Right lobe of liver (tissue), 6 donors: Measurements from ENCODE around the gene ZBTB16. TPM values are rescaled to one million over a fixed set of nuclear protein-coding genes. Genes with fewer than 3 reads are reported as not detected.

Source experiments
- ATAC-seq, 4 donors: fragments of 200-7000 bp; cut with Tn5 transposase; one replicate each; pipeline ENCODE4 v1.9.1; 2020; ENCODE audit warnings: mild to moderate bottlenecking in 4 of 4, moderate library complexity in 4 of 4
- DNase-seq, 3 donors: peaks; one replicate each; pipeline ENCODE4 v3.0.0-alpha.2; 2020
- H3K27ac ChIP-seq, 3 donors: fragments of 200-600 bp; one replicate each; pipeline ENCODE4 v1.8.0; 2022
- H3K27me3 ChIP-seq, 2 donors: fragments of 200-600 bp; one replicate each; pipeline ENCODE4 v1.8.0; 2022
- H3K36me3 ChIP-seq, 4 donors: fragments of 200-600 bp; sonication (generic) in 1 of 4; one replicate each; pipeline versions ENCODE4 v1.5.1 to v1.8.0; 2017 to 2022; ENCODE audit warnings: control low read depth in 1 of 4
- H3K4me1 ChIP-seq, 4 donors: fragments of 200-600 bp; sonication (generic) in 1 of 4; one replicate each; pipeline versions ENCODE4 v1.5.1 to v1.8.0; 2017 to 2022; ENCODE audit warnings: control low read depth in 1 of 4
- H3K4me3 ChIP-seq, 3 donors: fragments of 200-600 bp; one replicate each; pipeline ENCODE4 v1.8.0; 2022
- H3K9me3 ChIP-seq, 4 donors: fragments of 200-600 bp; sonication (generic) in 1 of 4; one replicate each; pipeline versions ENCODE4 v1.5.1 to v1.8.0; 2017 to 2022; ENCODE audit warnings: control low read depth in 1 of 4
- POLR2A ChIP-seq: fragments of 450-650 bp; IDR thresholded peaks from one replicate; pipeline ENCODE4 v1.6.1; 2017; ENCODE audit warnings: antibody characterized with exemption, mild to moderate bottlenecking
- WGBS: methylation state at CpG from one replicate; pipeline ENCODE4 v1.1.6; 2018; ENCODE audit warnings: low coverage, low lambda C conversion rate; ENCODE audit not compliant: insufficient coverage; ENCODE audit errors: missing lambda C conversion rate; 5-methylcytosine and 5-hydroxymethylcytosine counted together
- intact Hi-C, 2 donors: fragments of 100-400 bp; cut with DNase I; formaldehyde crosslinking; loops; one replicate each; pipeline versions ENCODE4 v1.11.2 to v1.14.1; 2022
- total RNA-seq, 6 experiments: library from RNA; depleted of rRNA in 2 of 6; stranded (reverse); fragments of >200 nt in 2 of 6; fragmentation: NEBNext Ultra II Directional in 3 of 6; extraction: Animal tissue kit (Norgen Biotek cat#: 25700) in 3 of 6; gene quantifications; one replicate each; pipeline versions ENCODE4 v1.1.0 to v1.2.4, GENCODE V29; 2016 to 2023
- TF ChIP-seq, protein P1 (sequence below), 4 donors: fragments of 200-600 bp in 3 of 4; fragments of 450-650 bp in 1 of 4; IDR thresholded peaks; one replicate each; pipeline versions ENCODE4 v1.5.1 to v1.8.0; 2016 to 2022; ENCODE audit warnings: antibody characterized with exemption in 4 of 4, mild to moderate bottlenecking in 2 of 4
- donor health status: DM: no; HTN: yes; CAD: no.
- donor health status: DM: no; HTN: no; CAD: no.
- donor health status: DM: no; HTN: no; CAD: no.
- donor health status: DM: no; HTN: yes; CAD: no.
- donor health status: DM: no; HTN: yes; CAD: no.

The ZBTB16 gene
- total RNA-seq, 6 experiments from 2014 or later: 13.1 to 205 (median 52.2) TPM

DNA sequence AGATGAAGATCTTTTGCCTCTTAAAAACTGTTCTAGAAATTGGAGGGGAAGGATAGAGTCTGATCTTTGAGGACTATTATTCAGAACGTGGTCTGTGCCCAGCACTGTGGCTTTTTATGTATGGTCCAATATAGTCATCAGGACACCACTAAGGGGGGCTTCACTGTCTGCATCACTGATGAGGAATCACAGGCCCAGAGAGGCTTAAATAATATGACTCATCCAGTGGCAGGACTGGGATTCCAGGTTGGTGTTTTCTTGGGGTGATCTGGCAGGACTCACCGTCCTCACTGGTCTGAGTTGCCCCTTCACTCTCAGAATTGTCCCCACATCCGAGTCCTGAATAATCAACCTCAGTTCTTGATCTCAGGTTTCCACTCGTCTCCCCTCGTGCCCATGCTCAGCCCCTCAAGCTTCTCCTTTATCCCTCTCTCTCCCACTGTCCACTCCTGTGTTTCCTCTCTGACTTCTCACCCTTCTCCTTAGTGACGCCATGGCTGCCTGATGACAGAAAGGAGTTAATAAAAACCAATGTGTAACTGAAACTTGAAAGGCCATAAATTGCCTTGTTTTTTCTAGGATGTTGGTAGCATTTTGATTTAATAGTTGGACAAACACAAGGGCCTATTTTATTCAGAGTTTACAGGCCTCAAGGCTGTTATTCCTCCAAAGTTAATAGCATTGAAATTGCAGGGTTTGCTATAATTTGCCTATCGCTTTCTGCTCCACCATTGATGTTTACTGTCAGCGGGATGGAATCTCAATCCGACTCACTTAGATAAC lies 141.0 kb downstream of the ZBTB16 start:
- no peak for DNase-seq

DNA sequence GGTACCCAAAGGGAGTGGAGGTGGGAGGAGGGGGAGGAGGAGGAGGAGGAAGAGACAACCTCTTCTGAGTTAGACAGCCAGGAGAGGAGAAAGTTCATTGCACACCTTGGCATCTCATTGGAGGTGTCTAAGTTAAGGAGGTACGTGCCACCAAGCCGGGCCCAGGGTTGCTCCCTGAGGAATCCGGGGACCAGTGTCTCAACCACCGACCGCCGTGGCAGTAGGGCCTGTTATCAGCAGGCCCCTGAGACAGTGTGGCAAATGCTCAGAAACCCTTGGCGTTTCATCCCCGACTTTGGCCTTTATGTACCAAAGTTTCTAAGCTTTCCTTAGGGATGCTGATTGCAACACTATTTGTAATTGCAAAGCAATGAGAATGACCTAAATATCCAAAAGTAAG lies 141.7 kb downstream of the ZBTB16 start:
- H3K4me1 ChIP-seq: peaks cover 0 to 20% (median 8%) of the 10 kb centered on the region in 4 donors
- H3K27me3 ChIP-seq: no peaks in the 10 kb centered on the region
- WGBS: 53% methylated on average over 2 of the region's 8 CpGs
- TF ChIP-seq, protein P1, sequence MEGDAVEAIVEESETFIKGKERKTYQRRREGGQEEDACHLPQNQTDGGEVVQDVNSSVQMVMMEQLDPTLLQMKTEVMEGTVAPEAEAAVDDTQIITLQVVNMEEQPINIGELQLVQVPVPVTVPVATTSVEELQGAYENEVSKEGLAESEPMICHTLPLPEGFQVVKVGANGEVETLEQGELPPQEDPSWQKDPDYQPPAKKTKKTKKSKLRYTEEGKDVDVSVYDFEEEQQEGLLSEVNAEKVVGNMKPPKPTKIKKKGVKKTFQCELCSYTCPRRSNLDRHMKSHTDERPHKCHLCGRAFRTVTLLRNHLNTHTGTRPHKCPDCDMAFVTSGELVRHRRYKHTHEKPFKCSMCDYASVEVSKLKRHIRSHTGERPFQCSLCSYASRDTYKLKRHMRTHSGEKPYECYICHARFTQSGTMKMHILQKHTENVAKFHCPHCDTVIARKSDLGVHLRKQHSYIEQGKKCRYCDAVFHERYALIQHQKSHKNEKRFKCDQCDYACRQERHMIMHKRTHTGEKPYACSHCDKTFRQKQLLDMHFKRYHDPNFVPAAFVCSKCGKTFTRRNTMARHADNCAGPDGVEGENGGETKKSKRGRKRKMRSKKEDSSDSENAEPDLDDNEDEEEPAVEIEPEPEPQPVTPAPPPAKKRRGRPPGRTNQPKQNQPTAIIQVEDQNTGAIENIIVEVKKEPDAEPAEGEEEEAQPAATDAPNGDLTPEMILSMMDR (IDR thresholded peaks at IDR 0.05): no peak
- no peak for TF ChIP-seq POLR2A
- DNase-seq: no peak
- no peak overlapping the region for H3K4me3 ChIP-seq
- no peak for ATAC-seq
- no peak overlapping the region for H3K27ac ChIP-seq
- peaks cover 0 to 26% (median 9%) of the 10 kb centered on the region in 4 donors for H3K36me3 ChIP-seq
- intact Hi-C loops: no loop called here
- H3K9me3 ChIP-seq: no peaks in the 10 kb centered on the region

More for the DNA sequence above, 141.0 kb downstream of the ZBTB16 start:
- TF ChIP-seq, protein P1 (IDR thresholded peaks at IDR 0.05): no peak
- intact Hi-C loops: no loop called here
- no peak for ATAC-seq
- H3K4me3 ChIP-seq: no peak overlapping the region
- no peaks in the 10 kb centered on the region for H3K27me3 ChIP-seq
- no peaks in the 10 kb centered on the region for H3K9me3 ChIP-seq
- H3K27ac ChIP-seq: no peak overlapping the region
- H3K36me3 ChIP-seq: peaks cover 0 to 26% (median 6%) of the 10 kb centered on the region in 4 donors
- 87% methylated on average over 8 of the region's 9 CpGs for WGBS
- H3K4me1 ChIP-seq: peaks cover 0 to 25% (median 11%) of the 10 kb centered on the region in 4 donors

DNA sequence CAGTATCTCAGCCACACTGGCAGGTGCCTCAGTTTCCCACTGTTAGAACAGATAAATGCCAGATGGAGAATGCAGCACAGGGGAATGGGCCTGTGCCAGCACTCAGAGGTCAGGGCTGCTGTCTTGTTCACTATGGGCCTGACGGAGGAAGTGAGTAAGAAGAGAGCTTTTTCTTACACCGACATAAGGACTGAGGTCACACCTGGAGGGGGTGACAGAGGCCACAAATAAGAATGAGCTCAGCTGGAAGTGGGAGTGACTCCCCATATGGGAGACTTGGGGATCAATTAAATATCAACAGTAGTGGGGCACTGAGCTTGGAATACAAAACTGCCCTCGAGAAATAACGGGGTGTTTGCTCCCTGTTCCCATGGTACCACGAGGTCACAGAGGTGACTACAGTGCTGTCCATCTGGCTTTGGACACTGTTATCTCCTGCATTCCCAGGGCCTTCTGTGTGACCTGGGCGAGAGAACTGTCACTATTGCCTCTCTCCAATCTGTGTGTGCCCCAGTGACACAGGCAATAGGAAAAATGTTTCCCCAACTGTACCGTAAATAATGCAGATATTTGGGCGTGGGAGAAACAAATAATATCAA lies 142.6 kb downstream of the ZBTB16 start:
- intact Hi-C loops: no loop called here
- ATAC-seq (peak in 2 of 4 donors; percentile 6 to 13), DNase-seq (no peak)
- Histone ChIP-seq H3K27me3 (no peaks in the 10 kb centered on the region), H3K9me3 (no peaks in the 10 kb centered on the region), H3K36me3 (peaks cover 0 to 32% (median 14%) of the 10 kb centered on the region in 4 donors), H3K27ac (no peak overlapping the region), H3K4me1 (peaks cover 0 to 13% (median 4%) of the 10 kb centered on the region in 4 donors), H3K4me3 (no peak overlapping the region)
- WGBS: 56% methylated on average over 8 of the region's 8 CpGs
- no peak for TF ChIP-seq POLR2A
- TF ChIP-seq, protein P1 (IDR thresholded peaks at IDR 0.05): no peak

DNA sequence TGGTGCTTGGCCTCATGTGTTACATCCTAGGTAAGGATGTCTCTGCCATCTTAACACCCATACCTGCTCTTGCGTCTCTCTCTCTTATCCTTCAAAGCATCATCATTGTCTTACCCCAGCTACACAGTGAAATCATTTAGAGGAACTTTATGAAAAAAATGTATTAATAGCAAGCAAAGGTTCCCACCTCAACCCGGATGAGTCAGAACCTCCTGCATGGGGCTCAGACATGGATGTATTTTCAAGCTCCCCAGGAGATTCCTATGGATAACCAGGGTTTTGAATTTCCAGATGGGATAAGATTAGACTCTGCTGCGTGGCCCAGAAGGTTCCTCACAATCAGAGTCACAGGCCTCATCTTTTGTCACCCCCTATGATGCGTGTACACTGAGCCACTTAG lies 147.6 kb downstream of the ZBTB16 start:
- ATAC-seq (no peak), DNase-seq (no peak)
- Histone ChIP-seq H3K4me1 (peaks cover 0 to 37% (median 17%) of the 10 kb centered on the region in 4 donors), H3K27me3 (no peaks in the 10 kb centered on the region), H3K36me3 (peaks cover 0 to 39% (median 16%) of the 10 kb centered on the region in 4 donors), H3K27ac (no peak overlapping the region), H3K9me3 (no peaks in the 10 kb centered on the region), H3K4me3 (no peak overlapping the region)
- intact Hi-C loops: no loop called here
- WGBS: 81% methylated on average over 3 of the region's 4 CpGs
- TF ChIP-seq POLR2A: no peak
- TF ChIP-seq, protein P1 (IDR thresholded peaks at IDR 0.05): no peak
